GM12872 (cell line): ENCODE data around the gene AP3B1.

Experiments
- CTCF ChIP-seq: IDR thresholded peaks from 3 replicates; pipeline ENCODE4 v1.5.1; 2011; ENCODE audit warnings: low read depth, mild to moderate bottlenecking, low read length, moderate library complexity; ENCODE audit not compliant: insufficient read depth

Gene AP3B1

GRCh38 chr5:78151594-78152271, 142.8 kb downstream of the AP3B1 start:
- no peak for TF ChIP-seq CTCF

GRCh38 chr5:78137290-78137689, 157.2 kb downstream of the AP3B1 start:
- no peak for TF ChIP-seq CTCF

- TF ChIP-seq CTCF, result no peak
These were observed 161.1 kb downstream of the AP3B1 start for GRCh38 chr5:78133423-78133822.

GRCh38 chr5:78132507-78132906, 162.0 kb downstream of the AP3B1 start:
- TF ChIP-seq CTCF, result no peak

GRCh38 chr5:78129597-78129996, 164.9 kb downstream of the AP3B1 start:
- no peak for TF ChIP-seq CTCF

GRCh38 chr5:78127875-78128274, 166.6 kb downstream of the AP3B1 start:
- TF ChIP-seq CTCF, result peak; percentile 9; the same call in 1 of the 3 replicates

GRCh38 chr5:78126536-78126935, 168.0 kb downstream of the AP3B1 start:
- no peak for TF ChIP-seq CTCF

GRCh38 chr5:78116167-78116566, 178.3 kb downstream of the AP3B1 start:
- TF ChIP-seq CTCF, result no peak
